ENCODE results near the gene HMOX1.

- TF ChIP-seq POLR2A (IDR thresholded peaks at IDR 0.05; ENCODE audit: low read depth, low read length), result no peak
- TF ChIP-seq POLR2AphosphoS5 (IDR thresholded peaks at IDR 0.05; ENCODE audit: low read depth, low read length), result no peak
- TF ChIP-seq TAF1 (IDR thresholded peaks at IDR 0.05; ENCODE audit: borderline replicate concordance, low read depth, low read length), result no peak
Measured at GRCh38 chr22:35349704-35350538, 31.0 kb upstream of the HMOX1 start.
